Hippocampal formation (tissue), 2 donors: ENCODE measurements around the gene GPX6.
"Not testable (repeated sequence)": the region's sequence is repeated elsewhere in the genome, so short reads cannot be mapped to it uniquely, and the experiment has no call there.

Source experiments
- DNase-seq, 2 donors: peaks; one replicate each; lab custom pipeline; 2025; lab: John Stamatoyannopoulos, UW

Gene GPX6

DNA sequence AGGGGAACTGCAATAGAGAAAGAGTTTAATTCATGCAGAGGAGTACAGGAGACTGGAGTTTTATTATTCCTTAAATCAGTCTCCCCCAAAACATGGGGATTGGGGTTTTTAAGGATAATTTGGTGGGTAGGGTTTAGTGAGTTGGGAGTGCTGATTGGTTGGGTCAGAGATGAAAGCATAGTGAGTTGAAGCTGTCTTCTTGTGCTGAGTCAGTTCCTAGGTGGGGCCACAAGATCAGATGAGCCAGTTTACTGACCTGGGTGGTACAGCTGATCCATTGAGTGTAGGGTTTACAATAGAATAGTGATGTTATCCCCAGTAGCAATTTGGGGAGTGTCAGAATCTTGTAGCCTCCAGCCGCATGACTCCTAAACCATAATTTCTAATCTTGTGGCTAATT is 29.1 kb downstream of the GPX6 start:
- no peak for DNase-seq

DNA sequence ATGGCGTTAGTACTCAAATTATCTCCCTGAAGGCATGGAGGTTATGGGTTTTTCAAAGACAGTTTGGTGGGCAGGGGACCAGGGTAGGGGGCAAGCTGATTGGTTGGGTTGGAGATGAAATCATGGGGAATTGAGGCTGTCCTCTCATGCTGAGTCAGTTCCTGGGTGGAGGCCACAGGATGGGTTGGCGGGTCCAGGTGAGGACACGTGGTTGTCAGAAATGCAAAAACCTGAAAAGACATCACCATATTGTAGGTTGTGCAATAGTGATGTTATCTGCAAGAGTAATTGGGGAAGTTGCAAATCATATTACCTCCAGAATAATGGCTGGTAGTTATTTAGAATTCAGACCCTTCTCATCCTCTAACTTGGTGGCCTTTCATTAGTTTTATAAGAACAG is 30.1 kb downstream of the GPX6 start:
- no peak for DNase-seq

DNA sequence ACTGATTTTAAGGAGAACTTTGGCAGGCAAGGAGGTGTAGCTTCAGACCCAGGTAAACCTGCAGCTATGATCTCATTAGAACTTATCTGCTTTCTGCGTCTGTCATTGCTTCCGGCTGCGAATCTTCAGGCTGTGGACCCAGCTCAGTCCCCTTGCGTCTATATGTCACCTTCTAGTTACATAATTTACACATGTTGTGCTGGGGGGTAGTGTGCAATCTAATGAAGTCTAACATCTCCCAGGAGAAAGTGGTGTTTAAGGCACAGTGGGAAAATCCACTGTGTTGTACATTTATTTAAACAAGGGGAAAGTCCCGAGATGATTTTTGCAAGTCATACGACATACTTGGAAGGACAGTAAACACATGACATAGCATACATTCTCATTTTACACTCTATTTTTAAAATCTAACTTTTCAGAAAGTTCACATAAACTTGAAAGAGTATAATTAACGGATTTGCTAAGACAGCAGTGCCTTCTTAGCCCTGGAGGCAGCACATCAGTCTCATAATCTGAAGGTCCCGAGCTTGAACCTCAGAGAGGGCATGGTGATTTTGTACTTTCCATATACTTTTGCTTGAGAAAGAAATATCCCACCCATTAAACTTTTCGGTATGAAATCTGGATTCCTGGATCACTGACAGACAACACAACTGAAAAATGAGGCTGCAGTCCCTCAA is 35.2 kb downstream of the GPX6 start:
- no peak for DNase-seq

- DNase-seq = no peak
Observed at GRCh38 chr6:28478518-28478917, 37.1 kb downstream of the GPX6 start.

GRCh38 chr6:28474441-28475219 is 41.0 kb downstream of the GPX6 start:
- peak in 1 of 2 donors; percentile 35 for DNase-seq

GRCh38 chr6:28469153-28469745 is 46.3 kb downstream of the GPX6 start:
- not testable (repeated sequence) for DNase-seq

GRCh38 chr6:28468056-28468455 is 47.5 kb downstream of the GPX6 start:
- DNase-seq = no peak

DNA sequence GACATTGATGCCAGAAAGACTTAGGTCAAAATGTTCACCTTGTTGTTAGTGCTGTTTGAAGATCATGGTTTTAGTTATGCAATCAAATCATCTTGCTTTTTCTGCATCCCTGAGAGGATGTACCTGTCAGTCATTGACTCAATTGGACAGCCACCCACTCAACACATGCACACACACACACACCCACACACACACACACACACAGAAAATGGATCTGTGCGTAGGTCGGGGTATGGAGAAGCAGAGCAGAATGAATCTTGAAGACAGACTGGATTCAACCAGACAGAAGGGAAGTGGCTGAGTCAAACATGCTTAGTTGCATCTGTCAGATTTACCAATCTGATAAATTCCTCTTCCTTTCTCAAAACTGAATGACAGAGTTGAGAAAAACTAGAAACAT is 53.2 kb downstream of the GPX6 start:
- no peak for DNase-seq

- no peak for DNase-seq
Observed at GRCh38 chr6:28458568-28458967, 57.0 kb downstream of the GPX6 start.
